ENCODE measurements around the gene CNTROB. TPM values are rescaled to one million over a fixed set of nuclear protein-coding genes. Genes with fewer than 3 reads are reported as not detected.

The CNTROB gene
- total and polyA plus RNA-seq, 10 of the 15 experiments (the other 5 are each of a cell fraction or from before 2014, with no cell fraction given): 2.0 to 36.2 (median 28.2) TPM

DNA sequence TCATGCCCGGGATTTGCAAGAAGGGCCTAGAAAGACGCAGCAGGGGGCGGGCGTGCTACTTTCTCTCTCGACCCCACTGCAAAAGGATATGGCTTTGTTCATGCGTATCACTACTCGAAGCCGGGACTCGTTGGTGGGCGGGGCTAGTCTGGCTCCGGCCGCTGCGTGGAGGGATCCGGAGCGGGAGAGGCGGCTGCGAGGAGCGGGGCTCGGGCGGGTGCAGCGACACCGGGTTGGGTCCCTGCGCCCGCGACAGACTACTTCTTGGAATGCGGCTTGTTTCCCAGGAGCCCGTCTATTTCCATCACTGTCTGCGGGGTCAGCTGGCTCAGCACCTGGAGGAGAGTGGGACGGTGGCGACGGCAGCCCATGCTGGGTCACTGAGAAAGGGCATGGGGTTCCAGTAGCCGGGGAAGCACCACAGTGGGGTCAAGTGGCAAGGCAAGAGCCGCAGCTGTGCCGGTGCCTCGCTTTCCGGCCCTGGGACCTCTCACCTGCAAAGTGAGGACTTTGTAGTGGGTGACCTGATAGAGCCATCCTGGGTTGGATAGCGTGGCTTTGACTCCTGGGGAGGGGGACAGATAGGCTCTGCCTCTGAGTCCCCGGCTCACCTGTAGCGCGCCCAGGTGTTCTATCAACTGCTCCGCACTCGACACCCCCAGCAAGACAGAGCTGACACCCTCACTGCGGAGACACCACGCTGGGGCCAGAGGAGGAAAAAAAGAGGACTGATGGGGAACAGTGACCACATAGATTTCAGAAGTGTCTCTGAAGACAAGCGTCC is 9.0 kb upstream of the CNTROB start (continued):
- TF ChIP-seq, protein P1, sequence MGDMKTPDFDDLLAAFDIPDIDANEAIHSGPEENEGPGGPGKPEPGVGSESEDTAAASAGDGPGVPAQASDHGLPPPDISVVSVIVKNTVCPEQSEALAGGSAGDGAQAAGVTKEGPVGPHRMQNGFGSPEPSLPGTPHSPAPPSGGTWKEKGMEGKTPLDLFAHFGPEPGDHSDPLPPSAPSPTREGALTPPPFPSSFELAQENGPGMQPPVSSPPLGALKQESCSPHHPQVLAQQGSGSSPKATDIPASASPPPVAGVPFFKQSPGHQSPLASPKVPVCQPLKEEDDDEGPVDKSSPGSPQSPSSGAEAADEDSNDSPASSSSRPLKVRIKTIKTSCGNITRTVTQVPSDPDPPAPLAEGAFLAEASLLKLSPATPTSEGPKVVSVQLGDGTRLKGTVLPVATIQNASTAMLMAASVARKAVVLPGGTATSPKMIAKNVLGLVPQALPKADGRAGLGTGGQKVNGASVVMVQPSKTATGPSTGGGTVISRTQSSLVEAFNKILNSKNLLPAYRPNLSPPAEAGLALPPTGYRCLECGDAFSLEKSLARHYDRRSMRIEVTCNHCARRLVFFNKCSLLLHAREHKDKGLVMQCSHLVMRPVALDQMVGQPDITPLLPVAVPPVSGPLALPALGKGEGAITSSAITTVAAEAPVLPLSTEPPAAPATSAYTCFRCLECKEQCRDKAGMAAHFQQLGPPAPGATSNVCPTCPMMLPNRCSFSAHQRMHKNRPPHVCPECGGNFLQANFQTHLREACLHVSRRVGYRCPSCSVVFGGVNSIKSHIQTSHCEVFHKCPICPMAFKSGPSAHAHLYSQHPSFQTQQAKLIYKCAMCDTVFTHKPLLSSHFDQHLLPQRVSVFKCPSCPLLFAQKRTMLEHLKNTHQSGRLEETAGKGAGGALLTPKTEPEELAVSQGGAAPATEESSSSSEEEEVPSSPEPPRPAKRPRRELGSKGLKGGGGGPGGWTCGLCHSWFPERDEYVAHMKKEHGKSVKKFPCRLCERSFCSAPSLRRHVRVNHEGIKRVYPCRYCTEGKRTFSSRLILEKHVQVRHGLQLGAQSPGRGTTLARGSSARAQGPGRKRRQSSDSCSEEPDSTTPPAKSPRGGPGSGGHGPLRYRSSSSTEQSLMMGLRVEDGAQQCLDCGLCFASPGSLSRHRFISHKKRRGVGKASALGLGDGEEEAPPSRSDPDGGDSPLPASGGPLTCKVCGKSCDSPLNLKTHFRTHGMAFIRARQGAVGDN (IDR thresholded peaks at IDR 0.05): peak; percentile 43; the same call in 1 of the 2 replicates
- TF ChIP-seq NFYB (IDR thresholded peaks at IDR 0.05; ENCODE audit: insufficient read depth, low read depth, low read length): no peak
- TF ChIP-seq, protein P2, sequence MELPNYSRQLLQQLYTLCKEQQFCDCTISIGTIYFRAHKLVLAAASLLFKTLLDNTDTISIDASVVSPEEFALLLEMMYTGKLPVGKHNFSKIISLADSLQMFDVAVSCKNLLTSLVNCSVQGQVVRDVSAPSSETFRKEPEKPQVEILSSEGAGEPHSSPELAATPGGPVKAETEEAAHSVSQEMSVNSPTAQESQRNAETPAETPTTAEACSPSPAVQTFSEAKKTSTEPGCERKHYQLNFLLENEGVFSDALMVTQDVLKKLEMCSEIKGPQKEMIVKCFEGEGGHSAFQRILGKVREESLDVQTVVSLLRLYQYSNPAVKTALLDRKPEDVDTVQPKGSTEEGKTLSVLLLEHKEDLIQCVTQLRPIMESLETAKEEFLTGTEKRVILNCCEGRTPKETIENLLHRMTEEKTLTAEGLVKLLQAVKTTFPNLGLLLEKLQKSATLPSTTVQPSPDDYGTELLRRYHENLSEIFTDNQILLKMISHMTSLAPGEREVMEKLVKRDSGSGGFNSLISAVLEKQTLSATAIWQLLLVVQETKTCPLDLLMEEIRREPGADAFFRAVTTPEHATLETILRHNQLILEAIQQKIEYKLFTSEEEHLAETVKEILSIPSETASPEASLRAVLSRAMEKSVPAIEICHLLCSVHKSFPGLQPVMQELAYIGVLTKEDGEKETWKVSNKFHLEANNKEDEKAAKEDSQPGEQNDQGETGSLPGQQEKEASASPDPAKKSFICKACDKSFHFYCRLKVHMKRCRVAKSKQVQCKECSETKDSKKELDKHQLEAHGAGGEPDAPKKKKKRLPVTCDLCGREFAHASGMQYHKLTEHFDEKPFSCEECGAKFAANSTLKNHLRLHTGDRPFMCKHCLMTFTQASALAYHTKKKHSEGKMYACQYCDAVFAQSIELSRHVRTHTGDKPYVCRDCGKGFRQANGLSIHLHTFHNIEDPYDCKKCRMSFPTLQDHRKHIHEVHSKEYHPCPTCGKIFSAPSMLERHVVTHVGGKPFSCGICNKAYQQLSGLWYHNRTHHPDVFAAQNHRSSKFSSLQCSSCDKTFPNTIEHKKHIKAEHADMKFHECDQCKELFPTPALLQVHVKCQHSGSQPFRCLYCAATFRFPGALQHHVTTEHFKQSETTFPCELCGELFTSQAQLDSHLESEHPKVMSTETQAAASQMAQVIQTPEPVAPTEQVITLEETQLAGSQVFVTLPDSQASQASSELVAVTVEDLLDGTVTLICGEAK (IDR thresholded peaks at IDR 0.05; ENCODE audit: borderline replicate concordance): no peak
- TF ChIP-seq MEF2B (IDR thresholded peaks at IDR 0.05; ENCODE audit: partially characterized antibody, poor library complexity, severe bottlenecking): peak; percentile 34
- TF ChIP-seq NFYA (IDR thresholded peaks at IDR 0.05; ENCODE audit: borderline replicate concordance, low read depth, low read length): no peak
- no peak for TF ChIP-seq ZNF217 (IDR thresholded peaks at IDR 0.05)
- 0 out of 2 replicates have a peak, but pooled peaks have one; percentile 45 for TF ChIP-seq TARDBP (IDR thresholded peaks at IDR 0.05; ENCODE audit: borderline replicate concordance)
- TF ChIP-seq, protein P3, sequence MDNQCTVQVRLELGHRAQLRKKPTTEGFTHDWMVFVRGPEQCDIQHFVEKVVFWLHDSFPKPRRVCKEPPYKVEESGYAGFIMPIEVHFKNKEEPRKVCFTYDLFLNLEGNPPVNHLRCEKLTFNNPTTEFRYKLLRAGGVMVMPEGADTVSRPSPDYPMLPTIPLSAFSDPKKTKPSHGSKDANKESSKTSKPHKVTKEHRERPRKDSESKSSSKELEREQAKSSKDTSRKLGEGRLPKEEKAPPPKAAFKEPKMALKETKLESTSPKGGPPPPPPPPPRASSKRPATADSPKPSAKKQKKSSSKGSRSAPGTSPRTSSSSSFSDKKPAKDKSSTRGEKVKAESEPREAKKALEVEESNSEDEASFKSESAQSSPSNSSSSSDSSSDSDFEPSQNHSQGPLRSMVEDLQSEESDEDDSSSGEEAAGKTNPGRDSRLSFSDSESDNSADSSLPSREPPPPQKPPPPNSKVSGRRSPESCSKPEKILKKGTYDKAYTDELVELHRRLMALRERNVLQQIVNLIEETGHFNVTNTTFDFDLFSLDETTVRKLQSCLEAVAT (IDR thresholded peaks at IDR 0.05): 0 out of 2 replicates have a peak, but pooled peaks have one; percentile 40
- no peak for TF ChIP-seq GABPA (IDR thresholded peaks at IDR 0.05; ENCODE audit: low read depth)
- peak; percentile 45; the same call in 1 of the 3 replicates for TF ChIP-seq POU2F2 (IDR thresholded peaks at IDR 0.05; ENCODE audit: borderline replicate concordance, low read depth, low read length)
- TF ChIP-seq EED (IDR thresholded peaks at IDR 0.05; ENCODE audit: low read depth): no peak
- peak; percentile 17; the same call in 1 of the 2 replicates for TF ChIP-seq SMC3 (IDR thresholded peaks at IDR 0.05; ENCODE audit: borderline replicate concordance, low read length)
- TF ChIP-seq POLR2AphosphoS5 (IDR thresholded peaks at IDR 0.05; ENCODE audit: low read length): peak; percentile 40; the same call in 1 of the 2 replicates
- TF ChIP-seq GATAD2B (conservative IDR thresholded peaks at IDR 0.05; ENCODE audit: low read depth): 0 out of 2 replicates have a peak, but pooled peaks have one; percentile 55
- peak; percentile 94 for TF ChIP-seq CHD2 (IDR thresholded peaks at IDR 0.05; ENCODE audit: borderline replicate concordance, low read depth, low read length)
- no peak for TF ChIP-seq MXI1 (IDR thresholded peaks at IDR 0.05; ENCODE audit: low read depth, low read length)
